GM19193 (cell line): Measurements from ENCODE around the gene LENEP.

Experiments used
- POLR2A ChIP-seq: IDR thresholded peaks from 4 replicates; pipeline ENCODE4 v1.6.1; 2011; ENCODE audit not compliant: insufficient read depth, insufficient read length; ENCODE audit errors: extremely low read depth

Gene LENEP, protein sequence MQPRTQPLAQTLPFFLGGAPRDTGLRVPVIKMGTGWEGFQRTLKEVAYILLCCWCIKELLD

DNA sequence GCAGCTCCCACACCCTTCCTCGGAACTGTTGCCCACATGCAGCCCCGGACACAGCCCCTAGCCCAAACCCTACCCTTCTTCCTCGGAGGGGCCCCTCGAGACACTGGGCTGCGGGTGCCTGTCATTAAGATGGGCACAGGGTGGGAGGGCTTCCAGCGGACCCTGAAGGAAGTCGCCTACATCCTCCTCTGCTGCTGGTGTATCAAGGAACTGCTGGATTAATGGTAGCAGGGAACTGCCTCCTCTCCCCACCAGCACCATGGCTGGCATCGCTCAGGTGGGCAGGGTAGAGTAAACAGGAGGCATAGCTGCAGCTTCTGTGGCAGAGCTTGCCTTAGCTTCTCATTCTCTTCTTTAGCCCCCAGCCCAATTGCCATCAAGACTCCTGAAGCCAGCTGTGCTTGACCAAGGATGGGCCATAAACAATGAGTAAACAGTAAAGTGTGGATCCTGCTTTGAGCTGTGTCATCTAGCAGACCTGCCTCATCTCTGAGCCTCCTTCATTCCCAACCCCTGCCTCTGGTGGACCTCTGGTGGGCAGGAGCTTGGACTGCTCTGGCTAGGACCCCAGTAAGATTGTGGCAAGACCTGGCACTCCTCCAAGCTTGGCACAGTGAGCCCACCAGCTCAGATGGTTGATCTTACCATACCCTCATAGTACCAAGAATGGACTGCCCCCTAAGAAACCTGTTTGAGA lies at the start of gene LENEP:
Gene LENEP, plus strand, starts transcription at position 15 of the 697 bp plus-strand sequence. Its CDS starts 22 bp downstream, at position 37.
- no peak for TF ChIP-seq POLR2A

DNA sequence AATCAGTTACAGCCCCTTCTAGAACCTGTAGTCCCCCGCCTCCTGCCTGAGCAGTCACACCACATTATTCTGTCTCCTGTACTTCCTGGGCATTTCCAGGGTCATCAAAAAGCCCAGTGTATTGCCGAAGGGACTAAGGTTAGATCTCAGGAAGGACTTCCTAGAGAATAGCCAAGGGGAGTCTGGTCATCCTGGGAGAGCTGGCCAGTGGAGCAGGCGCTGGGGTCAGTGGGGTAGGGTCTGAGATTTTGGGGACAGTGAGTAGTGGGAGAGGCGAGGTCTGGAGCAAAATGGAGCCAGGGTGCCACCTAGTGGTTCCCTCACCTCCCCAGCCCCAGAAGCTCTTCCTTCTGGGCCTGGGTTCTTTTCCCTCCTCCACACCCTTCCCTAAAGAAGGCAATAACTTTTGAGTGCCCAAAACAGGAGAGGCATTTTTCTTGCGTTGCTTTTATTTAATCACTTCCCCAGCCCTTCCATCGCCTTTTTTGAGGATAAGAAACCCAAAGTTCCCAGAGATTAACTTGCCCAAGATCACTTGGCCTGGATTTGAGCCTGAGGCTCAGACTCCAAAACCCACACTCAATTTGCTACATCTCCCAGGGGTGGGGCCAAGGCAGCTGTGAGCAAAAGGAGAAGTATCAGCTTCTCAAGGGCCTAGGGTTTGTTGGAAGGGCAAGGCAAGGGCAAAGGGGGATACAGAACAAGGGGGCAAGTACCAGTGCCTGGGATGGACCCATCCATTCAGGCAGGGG lies 49.6 kb upstream of the LENEP start:
- no peak for TF ChIP-seq POLR2A

- TF ChIP-seq POLR2A = no peak
Observed at GRCh38 chr1:154944401-154945159, 48.8 kb upstream of the LENEP start.

DNA sequence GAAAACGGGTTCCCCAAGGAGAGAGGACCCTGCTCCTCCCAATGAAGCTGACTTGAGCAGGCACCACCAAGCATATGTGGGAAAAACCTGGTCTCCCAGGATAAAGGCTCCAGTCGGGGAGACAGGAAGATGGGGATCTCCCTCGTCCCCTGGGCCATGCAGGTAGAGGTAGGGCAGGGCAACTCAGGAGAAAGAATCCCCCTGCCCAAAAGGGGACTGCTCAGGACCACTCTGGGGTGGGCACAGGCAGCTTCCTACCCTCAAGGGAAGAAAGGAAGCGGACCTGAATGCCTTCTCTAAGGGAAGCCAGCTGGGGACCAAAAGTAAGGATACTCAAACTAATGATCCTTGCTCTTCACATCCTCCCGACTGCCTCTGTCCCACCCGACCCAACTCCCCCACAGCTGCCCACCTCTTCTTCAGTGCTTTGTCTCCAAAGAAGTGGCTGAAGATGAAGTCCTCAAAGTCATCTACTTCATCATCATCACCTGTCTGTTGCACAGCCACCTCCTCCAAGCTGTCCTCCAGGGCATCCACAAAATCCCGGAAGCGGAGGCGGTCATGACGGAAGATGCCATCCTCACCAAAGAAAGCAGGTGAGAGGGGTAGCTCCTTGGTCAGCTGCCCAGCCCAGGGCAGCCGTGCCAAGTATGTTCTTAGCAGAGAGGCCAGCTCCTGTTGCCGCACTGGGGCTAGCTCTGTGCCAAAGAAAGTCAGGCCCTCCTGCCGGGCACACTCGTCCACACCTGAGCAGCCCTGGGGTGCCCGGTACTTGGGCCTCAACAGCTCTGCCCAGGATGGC lies 48.0 kb upstream of the LENEP start:
- TF ChIP-seq POLR2A = no peak

GRCh38 chr1:154945962-154946850 lies 47.2 kb upstream of the LENEP start:
- no peak for TF ChIP-seq POLR2A

GRCh38 chr1:154948079-154948478 lies 45.3 kb upstream of the LENEP start:
- TF ChIP-seq POLR2A = no peak

DNA sequence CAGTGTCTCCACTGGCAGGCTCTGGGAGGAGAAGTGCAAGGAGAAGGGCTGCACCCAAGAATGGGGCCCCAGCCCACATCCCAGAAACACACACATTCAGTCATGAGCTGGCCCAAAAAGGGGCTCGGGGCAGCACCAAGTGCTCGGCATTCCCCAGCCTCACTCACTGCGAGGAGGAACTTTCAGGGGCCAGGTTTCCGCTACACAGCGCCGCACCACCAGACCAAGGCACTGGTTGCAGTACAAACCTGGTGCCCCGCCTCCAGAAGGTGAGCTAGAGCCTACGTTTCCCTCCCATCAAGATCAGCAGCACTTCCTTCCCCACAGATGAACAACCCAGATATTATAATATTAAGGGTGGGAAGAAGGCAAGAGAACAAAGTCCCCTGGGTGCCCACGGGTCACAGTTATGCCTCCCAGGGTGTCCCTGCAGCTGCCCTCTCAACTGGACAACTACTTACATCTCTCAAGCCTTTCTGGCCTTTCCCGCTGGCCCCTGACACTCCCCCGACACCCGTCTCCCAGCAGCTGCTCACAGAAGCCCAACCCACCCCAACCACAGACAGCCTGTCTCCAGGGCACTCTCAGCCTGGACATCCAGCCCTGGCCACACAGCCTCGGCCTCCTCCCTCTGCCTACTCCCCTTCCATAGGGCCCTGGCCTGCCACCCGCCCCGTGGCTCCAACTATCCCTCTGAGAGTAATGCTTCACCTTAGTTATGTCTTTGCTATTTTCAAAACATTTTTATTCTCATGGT lies 41.3 kb upstream of the LENEP start:
- TF ChIP-seq POLR2A = no peak

- TF ChIP-seq POLR2A = no peak
Observed at GRCh38 chr1:154952664-154953063, 40.7 kb upstream of the LENEP start.

- TF ChIP-seq POLR2A = no peak
Observed at GRCh38 chr1:154953611-154954038, 39.8 kb upstream of the LENEP start.

- TF ChIP-seq POLR2A = no peak
Observed at GRCh38 chr1:154954541-154954940, 38.8 kb upstream of the LENEP start.

- peak; percentile 42 for TF ChIP-seq POLR2A
Observed at GRCh38 chr1:154955039-154955717, 38.2 kb upstream of the LENEP start.
